HepG2 (cell line): Measurements from ENCODE around the gene PTGES3. TPM values are rescaled to one million over a fixed set of nuclear protein-coding genes. Genes with fewer than 3 reads are reported as not detected.

Experiments
- ATRX ChIP-seq: sonication (generic); formaldehyde crosslinking; IDR thresholded peaks from 2 replicates; pipeline ENCODE4 v1.4.0; 2020; ENCODE audit warnings: missing genetic modification reagents, borderline replicate concordance
- KLF11 ChIP-seq: IDR thresholded peaks from 2 replicates; pipeline ENCODE4 v1.6.1; 2016; ENCODE audit warnings: missing compliant biosample characterization
- NAIF1 ChIP-seq: sonication (generic); formaldehyde crosslinking; IDR thresholded peaks from 2 replicates; pipeline ENCODE4 v1.5.0; 2020; ENCODE audit warnings: mild to moderate bottlenecking, missing genetic modification reagents, borderline replicate concordance
- ZBTB26 ChIP-seq: IDR thresholded peaks from 2 replicates; pipeline ENCODE4 v1.6.1; 2016; ENCODE audit warnings: missing compliant biosample characterization, missing genetic modification reagents, borderline replicate concordance
- ZFY ChIP-seq: sonication (generic); formaldehyde crosslinking; IDR thresholded peaks from 2 replicates; pipeline ENCODE4 v1.4.0; 2020; ENCODE audit warnings: missing genetic modification reagents
- ZIK1 ChIP-seq: sonication (generic); formaldehyde crosslinking; IDR thresholded peaks from 2 replicates; pipeline ENCODE4 v1.5.0; 2020; ENCODE audit warnings: mild to moderate bottlenecking, low read depth, missing genetic modification reagents, borderline replicate concordance
- ZNF703 ChIP-seq: sonication (generic); formaldehyde crosslinking; IDR thresholded peaks from 2 replicates; pipeline ENCODE4 v1.5.1; 2020; ENCODE audit warnings: missing genetic modification reagents, mild to moderate bottlenecking, moderate library complexity, borderline replicate concordance
- ZSCAN29 ChIP-seq: sonication (generic); formaldehyde crosslinking; conservative IDR thresholded peaks from 2 replicates; pipeline ENCODE4 v1.4.0; 2020; ENCODE audit warnings: mild to moderate bottlenecking, missing genetic modification reagents
- polyA plus RNA-seq, 8 experiments: library from polyadenylated mRNA; depleted of rRNA in 3 of 8; stranded (reverse) in 7 of 8; unstranded in 1 of 8; fragments of >200 nt; fragmentation: Illumina TruSeq in 4 of 8; extraction: Trizol in 4 of 8; gene quantifications; 2 replicates each; pipeline versions ENCODE4 v1.2.1 to v1.2.3, GENCODE V29; 2011 to 2016; ENCODE audit warnings: low read depth in 4 of 8, missing spikeins in 1 of 8, mixed read lengths in 1 of 8; ENCODE audit not compliant: insufficient read depth in 1 of 8
- total RNA-seq, 5 experiments: library from RNA; depleted of rRNA; stranded (reverse); fragments of >200 nt; fragmentation: Illumina TruSeq; extraction: Trizol; gene quantifications; 2 replicates each; pipeline ENCODE4 v1.2.3, GENCODE V29; 2016; ENCODE audit warnings: low read depth in 1 of 5
- TF ChIP-seq, protein P1 (sequence below): sonication (generic); formaldehyde crosslinking; conservative IDR thresholded peaks from 2 replicates; pipeline ENCODE4 v1.8.0; 2022; ENCODE audit warnings: missing genetic modification reagents
- TF ChIP-seq, protein P2 (sequence below): sonication (generic); formaldehyde crosslinking; IDR thresholded peaks from 2 replicates; pipeline ENCODE4 v1.8.1; 2023; ENCODE audit warnings: mild to moderate bottlenecking, missing genetic modification reagents

The PTGES3 gene
- total and polyA plus RNA-seq, 2 of the 13 experiments (the other 11 are each of a cell fraction or from before 2014, with no cell fraction given) = 54.4 to 159 TPM

DNA sequence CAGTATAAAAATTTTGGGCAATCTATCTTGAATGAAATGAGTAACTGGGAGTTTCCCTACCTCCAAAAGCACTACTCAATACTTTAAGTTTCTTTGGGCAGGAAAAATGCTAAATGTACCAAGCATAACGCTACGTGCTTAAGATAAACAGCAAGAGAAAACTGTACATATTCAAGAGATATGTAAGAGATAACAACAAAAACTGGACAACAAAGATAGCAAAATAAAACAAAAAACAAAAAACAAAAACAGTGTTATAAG is 20.0 kb downstream of the PTGES3 start (continued):
- TF ChIP-seq ZBTB26 (no peak), NAIF1 (CRISPR knock-in tag) (no peak), ZFY (CRISPR knock-in tag) (no peak), ZIK1 (no peak), KLF11 (CRISPR knock-in tag) (no peak), ZNF703 (CRISPR knock-in tag) (no peak), ATRX (CRISPR knock-in tag) (no peak), ZSCAN29 (CRISPR knock-in tag) (no peak)
- TF ChIP-seq, protein P1, sequence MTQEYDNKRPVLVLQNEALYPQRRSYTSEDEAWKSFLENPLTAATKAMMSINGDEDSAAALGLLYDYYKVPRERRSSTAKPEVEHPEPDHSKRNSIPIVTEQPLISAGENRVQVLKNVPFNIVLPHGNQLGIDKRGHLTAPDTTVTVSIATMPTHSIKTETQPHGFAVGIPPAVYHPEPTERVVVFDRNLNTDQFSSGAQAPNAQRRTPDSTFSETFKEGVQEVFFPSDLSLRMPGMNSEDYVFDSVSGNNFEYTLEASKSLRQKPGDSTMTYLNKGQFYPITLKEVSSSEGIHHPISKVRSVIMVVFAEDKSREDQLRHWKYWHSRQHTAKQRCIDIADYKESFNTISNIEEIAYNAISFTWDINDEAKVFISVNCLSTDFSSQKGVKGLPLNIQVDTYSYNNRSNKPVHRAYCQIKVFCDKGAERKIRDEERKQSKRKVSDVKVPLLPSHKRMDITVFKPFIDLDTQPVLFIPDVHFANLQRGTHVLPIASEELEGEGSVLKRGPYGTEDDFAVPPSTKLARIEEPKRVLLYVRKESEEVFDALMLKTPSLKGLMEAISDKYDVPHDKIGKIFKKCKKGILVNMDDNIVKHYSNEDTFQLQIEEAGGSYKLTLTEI (CRISPR knock-in tag) = no peak
- TF ChIP-seq, protein P2, sequence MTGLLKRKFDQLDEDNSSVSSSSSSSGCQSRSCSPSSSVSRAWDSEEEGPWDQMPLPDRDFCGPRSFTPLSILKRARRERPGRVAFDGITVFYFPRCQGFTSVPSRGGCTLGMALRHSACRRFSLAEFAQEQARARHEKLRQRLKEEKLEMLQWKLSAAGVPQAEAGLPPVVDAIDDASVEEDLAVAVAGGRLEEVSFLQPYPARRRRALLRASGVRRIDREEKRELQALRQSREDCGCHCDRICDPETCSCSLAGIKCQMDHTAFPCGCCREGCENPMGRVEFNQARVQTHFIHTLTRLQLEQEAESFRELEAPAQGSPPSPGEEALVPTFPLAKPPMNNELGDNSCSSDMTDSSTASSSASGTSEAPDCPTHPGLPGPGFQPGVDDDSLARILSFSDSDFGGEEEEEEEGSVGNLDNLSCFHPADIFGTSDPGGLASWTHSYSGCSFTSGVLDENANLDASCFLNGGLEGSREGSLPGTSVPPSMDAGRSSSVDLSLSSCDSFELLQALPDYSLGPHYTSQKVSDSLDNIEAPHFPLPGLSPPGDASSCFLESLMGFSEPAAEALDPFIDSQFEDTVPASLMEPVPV (CRISPR knock-in tag) = no peak
